NCI-H1930 (cell line): ENCODE results near the gene ZNF169.
"Not testable (repeated sequence)": the region's sequence is repeated elsewhere in the genome, so short reads cannot be mapped to it uniquely, and the experiment has no call there.

Experiments used
- DNase-seq, 2 experiments: peaks; one replicate each; lab custom pipeline; 2025; lab: John Stamatoyannopoulos, UW

Gene ZNF169

GRCh38 chr9:94348754-94349153, 89.7 kb downstream of the ZNF169 start:
- DNase-seq = not testable (repeated sequence)
